ENCODE results near the gene FOXP3.

FOXP3 gene

GRCh38 chrX:49286136-49286535 is 21.6 kb upstream of the FOXP3 start:
- H3K4me3 Mint-ChIP-seq: no peak overlapping the region
- no peaks in the 10 kb centered on the region for H3K9me3 Mint-ChIP-seq
- no peak overlapping the region for H3K27ac Mint-ChIP-seq
- no peaks in the 10 kb centered on the region for H3K27me3 Mint-ChIP-seq
- H3K4me1 Mint-ChIP-seq (ENCODE audit: low read depth): peaks cover 20% of the 10 kb centered on the region
- H3K36me3 Mint-ChIP-seq (ENCODE audit: low read depth): no peaks in the 10 kb centered on the region

- no peaks in the 10 kb centered on the region for H3K36me3 Mint-ChIP-seq (ENCODE audit: low read depth)
- H3K4me1 Mint-ChIP-seq (ENCODE audit: low read depth): peaks cover 26% of the 10 kb centered on the region
- no peaks in the 10 kb centered on the region for H3K27me3 Mint-ChIP-seq
- no peak overlapping the region for H3K27ac Mint-ChIP-seq
- H3K9me3 Mint-ChIP-seq: no peaks in the 10 kb centered on the region
- no peak overlapping the region for H3K4me3 Mint-ChIP-seq
Observed at GRCh38 chrX:49284212-49284611, 19.7 kb upstream of the FOXP3 start.

- H3K27ac Mint-ChIP-seq: no peak overlapping the region
- peaks cover 31% of the 10 kb centered on the region for H3K4me1 Mint-ChIP-seq (ENCODE audit: low read depth)
- no peaks in the 10 kb centered on the region for H3K27me3 Mint-ChIP-seq
- peaks cover 2% of the 10 kb centered on the region for H3K36me3 Mint-ChIP-seq (ENCODE audit: low read depth)
- H3K9me3 Mint-ChIP-seq: no peaks in the 10 kb centered on the region
- H3K4me3 Mint-ChIP-seq: no peak overlapping the region
Observed at GRCh38 chrX:49282647-49283011, 18.1 kb upstream of the FOXP3 start.

GRCh38 chrX:49278081-49278480 is 13.6 kb upstream of the FOXP3 start:
- H3K4me3 Mint-ChIP-seq: peak overlapping the region; percentile 63
- H3K4me1 Mint-ChIP-seq (ENCODE audit: low read depth): peaks cover 73% of the 10 kb centered on the region
- no peaks in the 10 kb centered on the region for H3K27me3 Mint-ChIP-seq
- peaks cover 19% of the 10 kb centered on the region for H3K36me3 Mint-ChIP-seq (ENCODE audit: low read depth)
- H3K27ac Mint-ChIP-seq: peak overlapping the region; percentile 98
- no peaks in the 10 kb centered on the region for H3K9me3 Mint-ChIP-seq

- H3K4me1 Mint-ChIP-seq (ENCODE audit: low read depth): peaks cover 76% of the 10 kb centered on the region
- H3K36me3 Mint-ChIP-seq (ENCODE audit: low read depth): peaks cover 19% of the 10 kb centered on the region
- no peaks in the 10 kb centered on the region for H3K9me3 Mint-ChIP-seq
- H3K4me3 Mint-ChIP-seq: peak overlapping the region; percentile 63
- peak overlapping the region; percentile 98 for H3K27ac Mint-ChIP-seq
- no peaks in the 10 kb centered on the region for H3K27me3 Mint-ChIP-seq
Observed at GRCh38 chrX:49277535-49277830, 13.0 kb upstream of the FOXP3 start.

- Mint-ChIP-seq H3K4me3 (peak overlapping the region; percentile 63), H3K9me3 (no peaks in the 10 kb centered on the region), H3K27me3 (no peaks in the 10 kb centered on the region), H3K4me1 (ENCODE audit: low read depth) (peaks cover 77% of the 10 kb centered on the region), H3K27ac (peak overlapping the region; percentile 98), H3K36me3 (ENCODE audit: low read depth) (peaks cover 19% of the 10 kb centered on the region)
Observed at GRCh38 chrX:49276671-49277534, 12.4 kb upstream of the FOXP3 start.

- Mint-ChIP-seq H3K27me3 (no peaks in the 10 kb centered on the region), H3K36me3 (ENCODE audit: low read depth) (peaks cover 21% of the 10 kb centered on the region), H3K4me3 (no peak overlapping the region), H3K4me1 (ENCODE audit: low read depth) (peaks cover 82% of the 10 kb centered on the region), H3K9me3 (no peaks in the 10 kb centered on the region), H3K27ac (no peak overlapping the region)
Observed at GRCh38 chrX:49276207-49276606, 11.7 kb upstream of the FOXP3 start.

GRCh38 chrX:49273181-49273727 is 8.7 kb upstream of the FOXP3 start:
- H3K4me1 Mint-ChIP-seq (ENCODE audit: low read depth): peaks cover 83% of the 10 kb centered on the region

GRCh38 chrX:49272421-49272820 is 7.9 kb upstream of the FOXP3 start:
- Mint-ChIP-seq H3K9me3 (no peaks in the 10 kb centered on the region), H3K4me1 (ENCODE audit: low read depth) (peaks cover 83% of the 10 kb centered on the region), H3K4me3 (peak overlapping the region; percentile 74), H3K27ac (peak overlapping the region; percentile 85), H3K36me3 (ENCODE audit: low read depth) (peaks cover 22% of the 10 kb centered on the region), H3K27me3 (no peaks in the 10 kb centered on the region)

More at GRCh38 chrX:49273181-49273727, 8.7 kb upstream of the FOXP3 start:
- H3K4me3 Mint-ChIP-seq: peak overlapping the region; percentile 74
- H3K36me3 Mint-ChIP-seq (ENCODE audit: low read depth): peaks cover 26% of the 10 kb centered on the region
- H3K9me3 Mint-ChIP-seq: no peaks in the 10 kb centered on the region
- H3K27me3 Mint-ChIP-seq: no peaks in the 10 kb centered on the region
- peak overlapping the region; percentile 85 for H3K27ac Mint-ChIP-seq

GRCh38 chrX:49271341-49271740 is 6.8 kb upstream of the FOXP3 start:
- Mint-ChIP-seq H3K9me3 (no peaks in the 10 kb centered on the region), H3K36me3 (ENCODE audit: low read depth) (peaks cover 22% of the 10 kb centered on the region), H3K27ac (peak overlapping the region; percentile 83), H3K27me3 (no peaks in the 10 kb centered on the region), H3K4me1 (ENCODE audit: low read depth) (peaks cover 74% of the 10 kb centered on the region), H3K4me3 (peak overlapping the region; percentile 80)

- no peaks in the 10 kb centered on the region for H3K27me3 Mint-ChIP-seq
- H3K27ac Mint-ChIP-seq: peak overlapping the region; percentile 83
- H3K4me1 Mint-ChIP-seq (ENCODE audit: low read depth): peaks cover 65% of the 10 kb centered on the region
- peaks cover 22% of the 10 kb centered on the region for H3K36me3 Mint-ChIP-seq (ENCODE audit: low read depth)
- H3K4me3 Mint-ChIP-seq: peak overlapping the region; percentile 80
- no peaks in the 10 kb centered on the region for H3K9me3 Mint-ChIP-seq
Observed at GRCh38 chrX:49270249-49270921, 5.9 kb upstream of the FOXP3 start.

- Mint-ChIP-seq H3K4me1 (ENCODE audit: low read depth) (peaks cover 64% of the 10 kb centered on the region), H3K27ac (peak within 1 kb of the TSS; percentile 100), H3K4me3 (peak within 1 kb of the TSS; percentile 89)
Observed at GRCh38 chrX:49269767-49270248, 5.3 kb upstream of the FOXP3 start, which contains the start of gene PPP1R3F. PPP1R3F (plus strand) TSS chrX:49269793; CDS start chrX:49269870, 77 bp downstream.

GRCh38 chrX:49269010-49269766 is 4.7 kb upstream of the FOXP3 start:
- Mint-ChIP-seq H3K27ac (peak overlapping the region; percentile 100), H3K36me3 (ENCODE audit: low read depth) (peaks cover 12% of the 10 kb centered on the region), H3K4me3 (peak overlapping the region; percentile 89), H3K9me3 (no peaks in the 10 kb centered on the region), H3K4me1 (ENCODE audit: low read depth) (peaks cover 64% of the 10 kb centered on the region), H3K27me3 (no peaks in the 10 kb centered on the region)

More at GRCh38 chrX:49269767-49270248, 5.3 kb upstream of the FOXP3 start, which contains the start of gene PPP1R3F:
- no peaks in the 10 kb centered on the region for H3K9me3 Mint-ChIP-seq
- peaks cover 17% of the 10 kb centered on the region for H3K36me3 Mint-ChIP-seq (ENCODE audit: low read depth)
- no peaks in the 10 kb centered on the region for H3K27me3 Mint-ChIP-seq

- Mint-ChIP-seq H3K9me3 (no peaks in the 10 kb centered on the region), H3K4me1 (ENCODE audit: low read depth) (peaks cover 64% of the 10 kb centered on the region), H3K36me3 (ENCODE audit: low read depth) (peaks cover 11% of the 10 kb centered on the region), H3K4me3 (peak overlapping the region; percentile 89), H3K27me3 (no peaks in the 10 kb centered on the region), H3K27ac (peak overlapping the region; percentile 100)
Observed at GRCh38 chrX:49268702-49269009, 4.1 kb upstream of the FOXP3 start.
